Smooth muscle cell (in vitro differentiated cells): ENCODE data around the gene CLDN25. TPM values are rescaled to one million over a fixed set of nuclear protein-coding genes. Genes with fewer than 3 reads are reported as not detected.
"Not testable (repeated sequence)": the region's sequence is repeated elsewhere in the genome, so short reads cannot be mapped to it uniquely, and the experiment has no call there.

Source experiments
- DNase-seq: peaks from one replicate; lab custom pipeline; 2025; ENCODE audit not compliant: unreplicated experiment; lab: John Stamatoyannopoulos, UW
- H2AFZ ChIP-seq: fragments of 200-600 bp; sonication (generic); 2 replicates; pipeline ENCODE4 v1.6.0; 2016; ENCODE audit warnings: antibody characterized with exemption, low read depth, mild to moderate bottlenecking
- H3F3A ChIP-seq: fragments of 200-600 bp; sonication (generic); 2 replicates; pipeline ENCODE4 v1.6.0; 2017; ENCODE audit warnings: antibody characterized with exemption, low read depth
- H3K27ac ChIP-seq: fragments of 200-600 bp; sonication (generic); 2 replicates; pipeline ENCODE4 v1.5.1; 2016; ENCODE audit warnings: low read depth, mild to moderate bottlenecking
- H3K27me3 ChIP-seq: fragments of 200-600 bp; sonication (generic); 2 replicates; pipeline ENCODE4 v1.6.1; 2016; ENCODE audit warnings: low read depth, mild to moderate bottlenecking
- H3K36me3 ChIP-seq: fragments of 200-600 bp; sonication (generic); 2 replicates; pipeline ENCODE4 v1.5.1; 2016; ENCODE audit warnings: low read depth
- H3K4me1 ChIP-seq: fragments of 200-600 bp; sonication (generic); 2 replicates; pipeline ENCODE4 v1.5.1; 2016; ENCODE audit warnings: low read depth
- H3K4me2 ChIP-seq: fragments of 200-600 bp; sonication (generic); 2 replicates; pipeline ENCODE4 v1.6.0; 2016; ENCODE audit warnings: mild to moderate bottlenecking
- H3K4me3 ChIP-seq: fragments of 200-600 bp; sonication (generic); 2 replicates; pipeline ENCODE4 v1.5.1; 2016; ENCODE audit warnings: mild to moderate bottlenecking
- H3K79me2 ChIP-seq: fragments of 200-600 bp; sonication (generic); 2 replicates; pipeline ENCODE4 v1.6.0; 2016; ENCODE audit warnings: low read depth, mild to moderate bottlenecking
- H3K9ac ChIP-seq: fragments of 200-600 bp; sonication (generic); 2 replicates; pipeline ENCODE4 v1.6.0; 2016; ENCODE audit warnings: low read depth
- H3K9me3 ChIP-seq: fragments of 200-600 bp; sonication (generic); replicated peaks from 2 replicates; pipeline ENCODE4 v1.5.1; 2016; ENCODE audit warnings: low read depth
- H4K20me1 ChIP-seq: fragments of 200-600 bp; sonication (generic); 2 replicates; pipeline ENCODE4 v1.6.0; 2016; ENCODE audit warnings: low read depth
- CTCF ChIP-seq: fragments of 200-600 bp; sonication (generic); IDR thresholded peaks from 2 replicates; pipeline ENCODE4 v1.5.1; 2017; ENCODE audit warnings: borderline replicate concordance, mild to moderate bottlenecking, antibody characterized with exemption; ENCODE audit not compliant: insufficient read depth, poor library complexity, severe bottlenecking
- WGBS: methylation state at CpG from one replicate; pipeline ENCODE4 v1.1.7; 2016; ENCODE audit warnings: low lambda C conversion rate; 5-methylcytosine and 5-hydroxymethylcytosine counted together
- polyA plus RNA-seq: library from polyadenylated mRNA; unstranded; fragments of >200 nt; fragmentation: Nextera tagmentation; extraction: Ambion mirVana; gene quantifications from 2 replicates; pipeline ENCODE4 v1.2.1, GENCODE V29; 2016
- total RNA-seq: library from RNA; depleted of rRNA; stranded (reverse); fragments of >200 nt; gene quantifications from 2 replicates; pipeline ENCODE4 v1.2.3, GENCODE V29; 2014

The CLDN25 gene
- total and polyA plus RNA-seq, 2 experiments from 2014 or later, result not detected

- TF ChIP-seq CTCF, result no peak
- Histone ChIP-seq H3K4me2 (no peak overlapping the region), H4K20me1 (no peaks in the 10 kb centered on the region), H3K36me3 (peaks cover 44% of the 10 kb centered on the region), H2AFZ (no peak overlapping the region), H3K27ac (no peak overlapping the region), H3K27me3 (no peaks in the 10 kb centered on the region), H3K9me3 (no peaks in the 10 kb centered on the region), H3K4me1 (no peaks in the 10 kb centered on the region), H3K79me2 (no peaks in the 10 kb centered on the region), H3F3A (no peaks in the 10 kb centered on the region), H3K4me3 (no peak overlapping the region), H3K9ac (no peak overlapping the region)
- 97% methylated on average over 1 of the region's 1 CpG for WGBS
- no peak for DNase-seq
Observed at GRCh38 chr11:113736323-113736722, 43.3 kb upstream of the CLDN25 start.

- H3K27me3 ChIP-seq, result no peaks in the 10 kb centered on the region
- H3K79me2 ChIP-seq, result no peaks in the 10 kb centered on the region
- DNase-seq, result no peak
- no peak overlapping the region for H2AFZ ChIP-seq
- H3K9me3 ChIP-seq, result no peaks in the 10 kb centered on the region
- TF ChIP-seq CTCF, result no peak
- no peak overlapping the region for H3K4me2 ChIP-seq
- peaks cover 20% of the 10 kb centered on the region for H3K36me3 ChIP-seq
- WGBS, result 97% methylated on average over 3 of the region's 3 CpGs
- H3F3A ChIP-seq, result no peaks in the 10 kb centered on the region
- no peaks in the 10 kb centered on the region for H3K4me1 ChIP-seq
- H4K20me1 ChIP-seq, result no peaks in the 10 kb centered on the region
- no peak overlapping the region for H3K4me3 ChIP-seq
- no peak overlapping the region for H3K27ac ChIP-seq
- H3K9ac ChIP-seq, result no peak overlapping the region
Observed at GRCh38 chr11:113752932-113753331, 26.7 kb upstream of the CLDN25 start.

- peaks cover 3% of the 10 kb centered on the region for H3K9me3 ChIP-seq
- no peak overlapping the region for H3K4me2 ChIP-seq
- no peak for DNase-seq
- no peak overlapping the region for H3K27ac ChIP-seq
- H3K36me3 ChIP-seq, result peaks cover 30% of the 10 kb centered on the region
- H3K4me1 ChIP-seq, result no peaks in the 10 kb centered on the region
- TF ChIP-seq CTCF, result no peak
- peaks cover 22% of the 10 kb centered on the region for H3K79me2 ChIP-seq
- no peak overlapping the region for H2AFZ ChIP-seq
- no peak overlapping the region for H3K9ac ChIP-seq
- H4K20me1 ChIP-seq, result peaks cover 16% of the 10 kb centered on the region
- WGBS, result 96% methylated on average over 3 of the region's 3 CpGs
- H3K27me3 ChIP-seq, result no peaks in the 10 kb centered on the region
- no peaks in the 10 kb centered on the region for H3F3A ChIP-seq
- no peak overlapping the region for H3K4me3 ChIP-seq
Observed at GRCh38 chr11:113760241-113760640, 19.4 kb upstream of the CLDN25 start.

- Histone ChIP-seq H3K36me3 (peaks cover 16% of the 10 kb centered on the region), H3K79me2 (peaks cover 23% of the 10 kb centered on the region), H4K20me1 (peaks cover 34% of the 10 kb centered on the region)
- not testable (repeated sequence) for H3K27ac ChIP-seq, H3K9ac ChIP-seq, H3K9me3 ChIP-seq, DNase-seq, H3K4me3 ChIP-seq, H3K27me3 ChIP-seq, H3F3A ChIP-seq, H3K4me1 ChIP-seq, H3K4me2 ChIP-seq, H2AFZ ChIP-seq
- 100% methylated on average over 2 of the region's 2 CpGs for WGBS
Observed at GRCh38 chr11:113763040-113763439, 16.6 kb upstream of the CLDN25 start.
